K562 (cell line): Measurements from ENCODE around the gene JAG2. TPM values are rescaled to one million over a fixed set of nuclear protein-coding genes. Genes with fewer than 3 reads are reported as not detected.

Experiments
- ATAC-seq: fragments of 200-7000 bp; cut with Tn5 transposase; 3 replicates; pipeline ENCODE4 v1.9.1; 2020; ENCODE audit warnings: moderate library complexity
- BruUV-seq: library from RNA; stranded (reverse); fragments of 400-500 nt; replicated peaks from 2 replicates; lab custom pipeline; 2021; lab: Mats Ljungman, UMichigan
- CTCF ChIA-PET: fragments of 300-600 bp; formaldehyde crosslinking; extraction: SDS; loops from one replicate; lab custom pipeline; 2021; ENCODE audit warnings: low intra/inter-chr PET ratio; lab: Yijun Ruan, JAX
- POLR2A ChIA-PET: fragments of 300-600, 350-650 bp; sonication (Branson Sonifier 250); formaldehyde crosslinking; extraction: SDS; loops from one replicate; lab custom pipeline; 2021; ENCODE audit warnings: antibody characterized with exemption, inconsistent platforms; lab: Yijun Ruan, JAX
- DNase-seq, 4 experiments: peaks; one replicate each; pipeline versions ENCODE4 v3.0.0 to v3.0.0-alpha.2; 2011 to 2018; ENCODE audit warnings: low spot score in 3 of 4, mixed read lengths in 3 of 4; ENCODE audit errors: extremely low read depth in 1 of 4
- FAIRE-seq: peaks from 2 replicates; lab custom pipeline; 2011; peaks lifted over from hg19 to GRCh38; lab: Jason Lieb, UNC
- H2AFZ ChIP-seq: 2 replicates; pipeline ENCODE4 v1.6.0; 2011; ENCODE audit warnings: low read depth, low read length, control low read depth, inconsistent platforms
- H3K27ac ChIP-seq: fragments of 200-600 bp; 3 replicates; pipeline ENCODE4 v1.8.0; 2011; ENCODE audit warnings: low read depth, mild to moderate bottlenecking, control low read depth, inconsistent platforms, low read length, moderate library complexity, mixed read lengths; ENCODE audit errors: extremely low read depth
- H3K27me3 ChIP-seq, 2 experiments: fragments of 300-600 bp in 1 of 2; 2 replicates in 1 of 2; 3 replicates in 1 of 2; pipeline versions ENCODE4 v1.6.0 to v1.8.0; 2011; ENCODE audit warnings: inconsistent platforms in 2 of 2, low read length in 2 of 2, mild to moderate bottlenecking in 1 of 2, mixed read lengths in 1 of 2, moderate library complexity in 1 of 2; ENCODE audit not compliant: control insufficient read depth in 2 of 2, insufficient read depth in 2 of 2
- H3K36me3 ChIP-seq: fragments of 300-600 bp; 3 replicates; pipeline ENCODE4 v1.8.0; 2011; ENCODE audit warnings: mild to moderate bottlenecking, low read length, inconsistent platforms; ENCODE audit not compliant: control insufficient read depth, insufficient read depth
- H3K4me1 ChIP-seq, 2 experiments: fragments of 200-600 bp in 1 of 2; replicated peaks in 1 of 2; 2 replicates in 1 of 2; 3 replicates in 1 of 2; pipeline versions ENCODE4 v1.5.1 to v1.8.0; 2011; ENCODE audit warnings: inconsistent platforms in 2 of 2, low read length in 2 of 2, mild to moderate bottlenecking in 1 of 2, mixed read lengths in 1 of 2, moderate library complexity in 1 of 2; ENCODE audit not compliant: control insufficient read depth in 2 of 2, insufficient read depth in 2 of 2
- H3K4me2 ChIP-seq: 2 replicates; pipeline ENCODE4 v1.6.1; 2011; ENCODE audit warnings: low read length, control low read depth, inconsistent platforms, mixed read lengths; ENCODE audit not compliant: insufficient read depth
- H3K4me3 ChIP-seq: fragments of 200-600 bp; sonication (generic), shearing (Covaris generic); 2 replicates; pipeline ENCODE4 v1.5.1; 2016; ENCODE audit warnings: control low read depth, inconsistent platforms
- H3K79me2 ChIP-seq: fragments of 200-600 bp; 3 replicates; pipeline ENCODE4 v1.8.0; 2011; ENCODE audit warnings: low read length, inconsistent platforms; ENCODE audit not compliant: control insufficient read depth, insufficient read depth
- H3K9ac ChIP-seq, 2 experiments: 2 replicates each; pipeline versions ENCODE4 v1.6.0 to v1.6.1; 2011; ENCODE audit warnings: low read depth in 2 of 2, low read length in 2 of 2, control low read depth in 1 of 2, inconsistent platforms in 1 of 2, mild to moderate bottlenecking in 1 of 2, mixed read lengths in 1 of 2; ENCODE audit not compliant: insufficient read depth in 1 of 2
- H3K9me1 ChIP-seq: one replicate; pipeline ENCODE4 v1.6.0; 2011; ENCODE audit warnings: inconsistent platforms, mild to moderate bottlenecking, low read length, moderate library complexity; ENCODE audit not compliant: control insufficient read depth, insufficient read depth
- H3K9me3 ChIP-seq: replicated peaks from 2 replicates; pipeline ENCODE4 v1.5.1; 2011; ENCODE audit warnings: low read depth, low read length, inconsistent platforms; ENCODE audit not compliant: control insufficient read depth, insufficient read depth
- H4K20me1 ChIP-seq: replicated peaks from 2 replicates; pipeline ENCODE4 v1.6.1; 2011; ENCODE audit warnings: low read length, inconsistent platforms, mixed read lengths; ENCODE audit not compliant: control insufficient read depth, insufficient read depth
- BMI1 ChIP-seq: fragments of 150-350 bp; IDR thresholded peaks from 2 replicates; pipeline ENCODE4 v1.6.1; 2014; ENCODE audit warnings: low read length
- CEBPB ChIP-seq: fragments of 450-650 bp; IDR thresholded peaks from 2 replicates; pipeline ENCODE4 v1.6.1; 2016; ENCODE audit warnings: missing genetic modification characterization, missing compliant biosample characterization
- CUX1 ChIP-seq: fragments of 200-800 bp; sonication (Bioruptor generic); IDR thresholded peaks from 2 replicates; pipeline ENCODE4 v1.6.1; 2016; ENCODE audit warnings: missing genetic modification characterization, missing compliant biosample characterization
- ILF3 ChIP-seq: fragments of 450-650 bp; IDR thresholded peaks from 2 replicates; pipeline ENCODE4 v1.6.1; 2018; ENCODE audit warnings: antibody characterized with exemption, mild to moderate bottlenecking, moderate library complexity, borderline replicate concordance
- JUND ChIP-seq, 2 experiments: IDR thresholded peaks; 2 replicates in 1 of 2; 3 replicates in 1 of 2; pipeline ENCODE4 v1.6.1; 2011; ENCODE audit warnings: borderline replicate concordance in 2 of 2, low read depth in 2 of 2, low read length in 2 of 2, improper control_type of control experiment in 1 of 2, missing biosample characterization in 1 of 2, missing genetic modification characterization in 1 of 2, missing genetic modification reagents in 1 of 2
- MBD2 ChIP-seq: sonication (generic); IDR thresholded peaks from 2 replicates; pipeline ENCODE4 v1.6.1; 2016; ENCODE audit warnings: low read depth, borderline replicate concordance
- PBX2 ChIP-seq, 2 experiments: IDR thresholded peaks in 1 of 2; conservative IDR thresholded peaks in 1 of 2; 2 replicates each; pipeline ENCODE4 v1.6.1; 2016; ENCODE audit warnings: low read depth in 2 of 2, mild to moderate bottlenecking in 1 of 2, missing compliant biosample characterization in 1 of 2, missing genetic modification characterization in 1 of 2, moderate library complexity in 1 of 2
- ZNF239 ChIP-seq: fragments of 250-450 bp; sonication (Bioruptor Pico); IDR thresholded peaks from 2 replicates; pipeline ENCODE4 v1.4.0; 2020; ENCODE audit warnings: mild to moderate bottlenecking
- ZNF277 ChIP-seq: fragments of 250-450 bp; sonication (Bioruptor Pico); IDR thresholded peaks from 2 replicates; pipeline ENCODE4 v1.8.0; 2022; ENCODE audit warnings: inconsistent platforms, mild to moderate bottlenecking, moderate library complexity, borderline replicate concordance
- ZNF76 ChIP-seq: fragments of 250-450 bp; sonication (Bioruptor Pico); IDR thresholded peaks from 2 replicates; pipeline ENCODE4 v1.4.0; 2020; ENCODE audit warnings: mild to moderate bottlenecking, moderate library complexity, borderline replicate concordance
- ZNF77 ChIP-seq: fragments of 250-450 bp; sonication (Bioruptor Pico); IDR thresholded peaks from 2 replicates; pipeline ENCODE4 v1.5.0; 2020
- WGBS: fragments of 100-300 bp; shearing (Covaris generic); methylation state at CpG from one replicate; pipeline ENCODE4 v1.1.6; 2016; ENCODE audit warnings: low coverage, mixed read lengths; ENCODE audit not compliant: insufficient coverage; ENCODE audit errors: missing lambda C conversion rate; 5-methylcytosine and 5-hydroxymethylcytosine counted together
- in situ Hi-C: fragments of 300-500 bp; cut with MboI; formaldehyde crosslinking; loops from 4 replicates; pipeline ENCODE4 v1.15.0; 2018; ENCODE audit warnings: inconsistent platforms, mixed read lengths
- intact Hi-C: fragments of 100-400 bp; cut with micrococcal nuclease; formaldehyde crosslinking; loops from 2 replicates; pipeline ENCODE4 v1.14.2; 2022
- polyA plus RNA-seq, 8 experiments: library from polyadenylated mRNA; depleted of rRNA in 4 of 8; stranded (reverse) in 5 of 8; unstranded in 3 of 8; fragments of >200 nt; fragmentation: Nextera tagmentation in 2 of 8; fragmentation: Illumina TruSeq in 1 of 8; extraction: Ambion mirVana in 2 of 8; extraction: Trizol in 1 of 8; gene quantifications; 2 replicates each; pipeline versions ENCODE4 v1.2.1 to v1.2.3, GENCODE V29; 2011 to 2014; ENCODE audit warnings: inconsistent platforms in 1 of 8, missing spikeins in 1 of 8
- total RNA-seq, 7 experiments: library from RNA; depleted of rRNA in 6 of 7; stranded (reverse); fragments of >200 nt in 6 of 7; fragmentation: Illumina TruSeq in 2 of 7; extraction: Trizol in 2 of 7; gene quantifications; 2 replicates each; pipeline versions ENCODE4 v1.2.1 to v1.2.3, GENCODE V29; 2011 to 2021; ENCODE audit warnings: low replicate concordance in 1 of 7

The JAG2 gene
- total and polyA plus RNA-seq, 9 of the 15 experiments (the other 6 are each of a cell fraction or from before 2014, with no cell fraction given) = 0.25 to 48.4 (median 8.6) TPM

- H3K36me3 ChIP-seq = peaks cover 38% of the 10 kb centered on the region; the same call in 1 of the 3 replicates
- no peaks in the 10 kb centered on the region for H3K79me2 ChIP-seq
- H4K20me1 ChIP-seq = no peaks in the 10 kb centered on the region
- H3K4me1 ChIP-seq = peaks cover 0 to 25% of the 10 kb centered on the region in 2 experiments; a peak in 2 of 5 replicates
- CTCF ChIA-PET = no interaction called here
- no peaks in the 10 kb centered on the region for H3K9me1 ChIP-seq
- H3K27me3 ChIP-seq = no peaks in the 10 kb centered on the region
- in situ Hi-C loops (no loop called here), intact Hi-C loops (no loop called here)
- no peak overlapping the region for H3K27ac ChIP-seq
- no peak for DNase-seq
- WGBS = 98% methylated on average over 6 of the region's 6 CpGs
- no peak overlapping the region for H3K4me2 ChIP-seq
- POLR2A ChIA-PET = no interaction called here
- FAIRE-seq = no peak
- ATAC-seq = no peak
- no peaks in the 10 kb centered on the region for H3K9me3 ChIP-seq
- H3K9ac ChIP-seq = no peak overlapping the region
- H2AFZ ChIP-seq = no peak overlapping the region
- no TSS peak for BruUV-seq
- H3K4me3 ChIP-seq = no peak overlapping the region
- no peak for TF ChIP-seq ZNF76 (CRISPR knock-in tag)
- TF ChIP-seq MBD2 = no peak
- no peak for TF ChIP-seq ZNF277 (CRISPR knock-in tag)
- no peak for TF ChIP-seq PBX2 (CRISPR knock-in tag; IDR thresholded peaks at IDR 0.05; ENCODE audit: low read depth)
- no peak for TF ChIP-seq PBX2 (tag; conservative IDR thresholded peaks at IDR 0.05; ENCODE audit: low read depth)
- TF ChIP-seq ZNF239 (CRISPR knock-in tag) = no peak
- TF ChIP-seq BMI1 = no peak
- TF ChIP-seq CUX1 (CRISPR knock-in tag) = no peak
- no peak for TF ChIP-seq ILF3
- TF ChIP-seq CEBPB = no peak
- no peak for TF ChIP-seq ZNF77 (CRISPR knock-in tag)
- no peak for TF ChIP-seq JUND (IDR thresholded peaks at IDR 0.05; ENCODE audit: borderline replicate concordance, low read depth, low read length)
- no peak for TF ChIP-seq JUND (tag; IDR thresholded peaks at IDR 0.05; ENCODE audit: borderline replicate concordance, low read depth, low read length)
Observed at GRCh38 chr14:105141026-105141425, 27.6 kb downstream of the JAG2 start.
